ENCODE measurements around the gene WNK1. TPM values are rescaled to one million over a fixed set of nuclear protein-coding genes. Genes with fewer than 3 reads are reported as not detected.
"Not testable (repeated sequence)": the region's sequence is repeated elsewhere in the genome, so short reads cannot be mapped to it uniquely, and the experiment has no call there.

The WNK1 gene
- total RNA-seq, 2 experiments from 2014 or later = 142 to 143 TPM

DNA sequence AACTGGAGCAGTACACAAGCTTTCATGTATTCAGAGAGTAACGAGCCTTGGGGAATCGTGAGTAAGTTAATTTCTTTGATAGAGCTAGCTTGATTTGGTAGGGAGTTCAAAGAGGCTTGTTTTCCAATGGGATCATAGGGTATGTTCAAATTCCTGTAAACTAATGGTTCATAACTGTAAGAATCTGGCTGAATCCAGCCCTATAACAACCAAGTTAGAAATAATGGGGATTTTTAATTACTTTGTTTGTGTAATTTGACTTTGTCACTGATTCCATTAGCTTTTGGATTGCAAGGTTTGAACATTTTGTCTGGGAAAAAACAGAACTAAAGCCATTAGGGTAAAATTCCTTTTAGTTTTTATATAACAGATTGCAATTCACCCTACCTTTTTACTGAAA lies 94.0 kb downstream of the WNK1 start:
- H3K27ac Mint-ChIP-seq = no peak overlapping the region
- DNase-seq (no peak), ATAC-seq (no peak)
- peaks cover 36% of the 10 kb centered on the region for H3K36me3 Mint-ChIP-seq (ENCODE audit: low read depth)
- ChIA-PET POLR2A (no interaction called here), CTCF (interaction anchor here (0.6 to 4.6 kb wide), 5 partner anchors 14 to 270 kb away, joined by 3 to 21 read pairs (median 4); no protein-coding TSS in a partner anchor)
- TF ChIP-seq, protein P1, sequence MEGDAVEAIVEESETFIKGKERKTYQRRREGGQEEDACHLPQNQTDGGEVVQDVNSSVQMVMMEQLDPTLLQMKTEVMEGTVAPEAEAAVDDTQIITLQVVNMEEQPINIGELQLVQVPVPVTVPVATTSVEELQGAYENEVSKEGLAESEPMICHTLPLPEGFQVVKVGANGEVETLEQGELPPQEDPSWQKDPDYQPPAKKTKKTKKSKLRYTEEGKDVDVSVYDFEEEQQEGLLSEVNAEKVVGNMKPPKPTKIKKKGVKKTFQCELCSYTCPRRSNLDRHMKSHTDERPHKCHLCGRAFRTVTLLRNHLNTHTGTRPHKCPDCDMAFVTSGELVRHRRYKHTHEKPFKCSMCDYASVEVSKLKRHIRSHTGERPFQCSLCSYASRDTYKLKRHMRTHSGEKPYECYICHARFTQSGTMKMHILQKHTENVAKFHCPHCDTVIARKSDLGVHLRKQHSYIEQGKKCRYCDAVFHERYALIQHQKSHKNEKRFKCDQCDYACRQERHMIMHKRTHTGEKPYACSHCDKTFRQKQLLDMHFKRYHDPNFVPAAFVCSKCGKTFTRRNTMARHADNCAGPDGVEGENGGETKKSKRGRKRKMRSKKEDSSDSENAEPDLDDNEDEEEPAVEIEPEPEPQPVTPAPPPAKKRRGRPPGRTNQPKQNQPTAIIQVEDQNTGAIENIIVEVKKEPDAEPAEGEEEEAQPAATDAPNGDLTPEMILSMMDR (IDR thresholded peaks at IDR 0.05) = no peak
- intact Hi-C loops (cut with micrococcal nuclease) = no loop called here
- H3K9me3 Mint-ChIP-seq = peaks cover 3% of the 10 kb centered on the region
- no peak overlapping the region for H3K4me3 Mint-ChIP-seq
- H3K4me1 Mint-ChIP-seq (ENCODE audit: low read depth) = peaks cover 61% of the 10 kb centered on the region
- H3K27me3 Mint-ChIP-seq = no peaks in the 10 kb centered on the region

DNA sequence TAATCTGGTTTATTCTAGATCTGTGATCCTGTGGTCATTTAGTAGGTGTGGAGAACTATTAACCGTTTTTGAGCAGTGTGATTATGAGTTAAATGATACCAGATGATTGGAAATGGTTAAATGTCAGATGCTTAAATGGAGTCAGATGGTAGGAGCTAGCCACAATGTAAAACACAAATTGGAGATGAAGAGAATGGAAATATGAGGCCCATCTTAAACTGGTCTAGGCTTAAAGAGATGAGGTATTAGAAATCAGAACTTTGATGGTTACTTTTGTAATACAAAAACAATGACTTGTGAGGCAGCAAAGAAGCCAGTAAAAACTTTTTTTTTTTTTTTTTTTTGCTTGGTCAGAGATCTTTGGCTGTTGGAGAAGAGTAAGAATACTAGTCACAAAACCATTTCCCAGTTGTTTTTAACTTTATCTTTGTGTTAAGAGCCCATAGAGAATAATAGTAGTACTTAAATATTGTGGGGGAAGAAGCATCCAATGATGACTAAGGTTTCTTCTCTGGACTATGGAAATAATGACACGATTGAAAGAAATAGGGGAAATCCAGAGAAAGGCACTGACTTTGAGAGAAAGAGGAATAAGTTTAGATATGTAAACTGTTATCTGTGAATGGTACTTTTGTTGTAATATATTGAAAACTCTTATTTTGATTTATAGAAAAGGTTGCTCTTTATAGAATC lies 95.9 kb downstream of the WNK1 start:
- peaks cover 62% of the 10 kb centered on the region for H3K4me1 Mint-ChIP-seq (ENCODE audit: low read depth)
- ATAC-seq (peak; percentile 68), DNase-seq (no peak)
- ChIA-PET POLR2A (interaction anchor here (0.8 kb wide), 1 partner anchor 48 kb away, joined by 3 read pairs; no protein-coding TSS in a partner anchor), CTCF (interaction anchor here (1.4 to 4.6 kb wide), 2 partner anchors 31 to 96 kb away, joined by 3 to 21 read pairs; partner anchors contain the start of gene WNK1)
- H3K36me3 Mint-ChIP-seq (ENCODE audit: low read depth) = peaks cover 31% of the 10 kb centered on the region
- peak overlapping the region; percentile 2 for H3K4me3 Mint-ChIP-seq
- no peaks in the 10 kb centered on the region for H3K27me3 Mint-ChIP-seq
- intact Hi-C loops (cut with micrococcal nuclease) = no loop called here
- H3K9me3 Mint-ChIP-seq = peaks cover 3% of the 10 kb centered on the region
- TF ChIP-seq, protein P1 (IDR thresholded peaks at IDR 0.05) = no peak
- H3K27ac Mint-ChIP-seq = peak overlapping the region; percentile 86

DNA sequence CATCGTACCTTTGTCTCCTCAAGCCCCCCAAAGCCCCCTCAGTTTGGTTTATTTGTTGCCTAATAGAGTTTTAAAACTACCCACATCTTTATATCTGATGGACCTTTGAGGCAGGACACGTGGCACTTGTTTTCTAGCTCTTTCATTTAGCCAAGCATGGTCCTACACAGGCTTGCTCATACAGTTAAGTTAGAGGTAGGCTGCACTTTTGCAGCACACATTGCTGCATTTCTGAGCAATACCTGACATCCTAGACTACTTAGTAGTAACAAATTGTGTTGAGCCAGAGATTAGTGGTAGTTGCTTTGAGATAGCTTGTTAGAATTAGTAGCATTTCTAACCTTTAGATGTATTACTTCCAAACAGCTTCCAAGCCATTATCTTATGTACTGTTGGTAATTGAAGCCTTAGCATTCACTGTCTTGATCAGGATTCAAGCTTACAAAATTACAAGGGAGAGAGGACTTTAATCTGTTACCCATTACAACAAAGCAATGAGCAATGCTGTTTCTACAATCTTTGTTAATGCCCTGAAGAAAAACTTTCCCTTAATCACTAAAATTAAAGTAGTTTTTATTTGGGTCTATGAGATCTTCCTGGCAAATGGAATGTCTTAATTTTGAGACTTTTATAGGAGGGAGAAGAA lies 96.6 kb downstream of the WNK1 start:
- peak; percentile 70 for ATAC-seq
- DNase-seq = peak; percentile 22
- H3K4me3 Mint-ChIP-seq = no peak overlapping the region
- intact Hi-C loops (cut with micrococcal nuclease) = no loop called here
- peak overlapping the region; percentile 86 for H3K27ac Mint-ChIP-seq
- H3K9me3 Mint-ChIP-seq = peaks cover 3% of the 10 kb centered on the region
- POLR2A ChIA-PET = interaction anchor here (0.6 to 0.8 kb wide), 2 partner anchors 48 to 111 kb away, joined by 3 read pairs; no protein-coding TSS in a partner anchor
- peaks cover 59% of the 10 kb centered on the region for H3K4me1 Mint-ChIP-seq (ENCODE audit: low read depth)
- H3K27me3 Mint-ChIP-seq = no peaks in the 10 kb centered on the region
- peaks cover 27% of the 10 kb centered on the region for H3K36me3 Mint-ChIP-seq (ENCODE audit: low read depth)
- TF ChIP-seq, protein P1 (IDR thresholded peaks at IDR 0.05) = no peak
- CTCF ChIA-PET = interaction anchor here (0.7 to 4.6 kb wide), 3 partner anchors 9 to 97 kb away, joined by 3 to 21 read pairs (median 3); partner anchors contain the start of gene WNK1

DNA sequence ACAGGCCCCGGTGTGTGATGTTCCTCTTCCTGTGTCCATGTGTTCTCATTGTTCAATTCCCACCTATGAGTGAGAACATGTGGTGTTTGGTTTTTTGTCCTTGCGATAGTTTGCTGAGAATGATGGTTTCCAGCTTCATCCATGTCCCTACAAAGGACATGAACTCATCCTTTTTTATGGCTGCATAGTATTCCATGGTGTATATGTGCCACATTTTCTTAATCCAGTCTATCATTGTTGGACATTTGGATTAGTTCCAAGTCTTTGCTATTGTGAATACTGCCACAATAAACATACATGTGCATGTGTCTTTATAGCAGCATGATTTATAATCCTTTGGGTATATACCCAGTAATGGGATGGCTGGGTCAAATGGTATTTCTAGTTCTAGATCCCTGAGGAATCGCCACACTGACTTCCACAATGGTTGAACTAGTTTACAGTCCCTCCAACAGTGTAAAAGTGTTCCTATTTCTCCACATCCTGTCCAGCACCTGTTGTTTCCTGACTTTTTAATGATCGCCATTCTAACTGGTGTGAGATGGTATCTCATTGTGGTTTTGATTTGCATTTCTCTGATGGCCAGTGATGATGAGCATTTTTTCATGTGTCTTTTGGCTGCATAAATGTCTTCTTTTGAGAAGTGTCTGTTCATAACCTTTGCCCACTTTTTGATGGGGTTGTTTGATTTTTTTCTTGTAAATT lies 97.5 kb downstream of the WNK1 start:
- H3K4me3 Mint-ChIP-seq; H3K9me3 Mint-ChIP-seq; intact Hi-C loops (cut with micrococcal nuclease); H3K27me3 Mint-ChIP-seq; CTCF ChIA-PET; DNase-seq; POLR2A ChIA-PET; H3K27ac Mint-ChIP-seq; ATAC-seq: not testable (repeated sequence)
- Mint-ChIP-seq H3K4me1 (ENCODE audit: low read depth) (peaks cover 57% of the 10 kb centered on the region), H3K36me3 (ENCODE audit: low read depth) (peaks cover 22% of the 10 kb centered on the region)

DNA sequence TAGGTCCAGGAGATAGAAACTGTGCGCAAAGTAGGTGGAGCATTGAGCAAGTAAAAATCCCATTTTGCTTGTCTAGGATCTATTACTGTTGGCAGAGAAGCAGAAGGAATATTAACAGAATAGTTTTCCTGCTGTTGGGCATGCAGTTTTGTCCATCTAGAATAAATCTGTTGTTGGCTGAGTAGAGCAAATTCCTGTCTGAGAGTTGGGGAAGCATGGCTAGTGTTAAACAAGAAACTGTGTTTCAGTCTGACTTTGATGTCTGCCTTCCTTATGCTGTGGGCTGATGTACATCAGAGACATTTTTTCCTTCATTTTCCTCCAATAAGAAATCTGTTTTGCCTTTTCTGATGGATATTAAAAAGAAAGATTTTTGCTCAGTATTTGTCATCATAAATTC lies 99.0 kb downstream of the WNK1 start:
- intact Hi-C loops (cut with micrococcal nuclease) = no loop called here
- peaks cover 3% of the 10 kb centered on the region for H3K9me3 Mint-ChIP-seq
- no peaks in the 10 kb centered on the region for H3K27me3 Mint-ChIP-seq
- H3K4me1 Mint-ChIP-seq (ENCODE audit: low read depth) = peaks cover 53% of the 10 kb centered on the region
- ATAC-seq = no peak
- POLR2A ChIA-PET = no interaction called here
- peak overlapping the region; percentile 34 for H3K27ac Mint-ChIP-seq
- peaks cover 22% of the 10 kb centered on the region for H3K36me3 Mint-ChIP-seq (ENCODE audit: low read depth)
- CTCF ChIA-PET = no interaction called here
- H3K4me3 Mint-ChIP-seq = no peak overlapping the region
- TF ChIP-seq, protein P1 (IDR thresholded peaks at IDR 0.05) = no peak
- no peak for DNase-seq
